ENCODE data around the gene GDF9. TPM values are rescaled to one million over a fixed set of nuclear protein-coding genes. Genes with fewer than 3 reads are reported as not detected.

GDF9 gene
- total RNA-seq, 2 donors from 2014 or later = 1.9 to 2.8 TPM

GRCh38 chr5:132817011-132817410 lies 49.3 kb downstream of the GDF9 start:
- ATAC-seq (replicated peaks in 1 of 2) (no peak), DNase-seq (no peak)

GRCh38 chr5:132816554-132816953 lies 49.7 kb downstream of the GDF9 start:
- H3K9me3 Mint-ChIP-seq = no peaks in the 10 kb centered on the region
- peaks cover 50% of the 10 kb centered on the region for H3K27me3 Mint-ChIP-seq (ENCODE audit: low read depth)
- H3K4me1 Mint-ChIP-seq (ENCODE audit: low read depth) = peaks cover 24% of the 10 kb centered on the region
- DNase-seq = no peak
- no peak overlapping the region for H3K4me3 Mint-ChIP-seq
- ATAC-seq (replicated peaks in 1 of 2) = no peak
- H3K36me3 Mint-ChIP-seq (ENCODE audit: insufficient read depth in 2 of 2) = peaks cover 0 to 1% of the 10 kb centered on the region in 2 donors
- H3K27ac Mint-ChIP-seq = no peak overlapping the region

More at GRCh38 chr5:132817011-132817410, 49.3 kb downstream of the GDF9 start:
- Mint-ChIP-seq H3K27me3 (ENCODE audit: low read depth) (peaks cover 50% of the 10 kb centered on the region), H3K4me3 (no peak overlapping the region), H3K4me1 (ENCODE audit: low read depth) (peaks cover 24% of the 10 kb centered on the region), H3K27ac (no peak overlapping the region), H3K36me3 (ENCODE audit: insufficient read depth in 2 of 2) (peaks cover 0 to 1% of the 10 kb centered on the region in 2 donors), H3K9me3 (no peaks in the 10 kb centered on the region)

GRCh38 chr5:132816083-132816482 lies 50.2 kb downstream of the GDF9 start:
- H3K27me3 Mint-ChIP-seq (ENCODE audit: low read depth) = peaks cover 54% of the 10 kb centered on the region
- H3K36me3 Mint-ChIP-seq (ENCODE audit: insufficient read depth in 2 of 2) = peaks cover 0 to 1% of the 10 kb centered on the region in 2 donors
- H3K27ac Mint-ChIP-seq = no peak overlapping the region
- peaks cover 24% of the 10 kb centered on the region for H3K4me1 Mint-ChIP-seq (ENCODE audit: low read depth)
- ATAC-seq (replicated peaks in 1 of 2) (no peak), DNase-seq (no peak)
- H3K4me3 Mint-ChIP-seq = no peak overlapping the region
- no peaks in the 10 kb centered on the region for H3K9me3 Mint-ChIP-seq

- no peak for DNase-seq
- H3K27ac Mint-ChIP-seq = no peak overlapping the region
- peaks cover 0 to 1% of the 10 kb centered on the region in 2 donors for H3K36me3 Mint-ChIP-seq (ENCODE audit: insufficient read depth in 2 of 2)
- peaks cover 23% of the 10 kb centered on the region for H3K4me1 Mint-ChIP-seq (ENCODE audit: low read depth)
- H3K4me3 Mint-ChIP-seq = peak overlapping the region; percentile 50 to 58
- no peaks in the 10 kb centered on the region for H3K9me3 Mint-ChIP-seq
- no peak for ATAC-seq (replicated peaks in 1 of 2)
- peaks cover 58% of the 10 kb centered on the region for H3K27me3 Mint-ChIP-seq (ENCODE audit: low read depth)
Observed at GRCh38 chr5:132815454-132815853, 50.8 kb downstream of the GDF9 start.

GRCh38 chr5:132814503-132815294 lies 51.6 kb downstream of the GDF9 start:
- peaks cover 0 to 1% of the 10 kb centered on the region in 2 donors for H3K36me3 Mint-ChIP-seq (ENCODE audit: insufficient read depth in 2 of 2)
- H3K4me1 Mint-ChIP-seq (ENCODE audit: low read depth) = peaks cover 17% of the 10 kb centered on the region
- peak overlapping the region; percentile 50 to 58 for H3K4me3 Mint-ChIP-seq
- DNase-seq (no peak), ATAC-seq (replicated peaks in 1 of 2) (no peak)
- H3K9me3 Mint-ChIP-seq = no peaks in the 10 kb centered on the region
- no peak overlapping the region for H3K27ac Mint-ChIP-seq
- H3K27me3 Mint-ChIP-seq (ENCODE audit: low read depth) = peaks cover 59% of the 10 kb centered on the region

GRCh38 chr5:132813599-132814502 lies 52.4 kb downstream of the GDF9 start:
- Mint-ChIP-seq H3K9me3 (no peaks in the 10 kb centered on the region), H3K27ac (no peak overlapping the region), H3K27me3 (ENCODE audit: low read depth) (peaks cover 61% of the 10 kb centered on the region), H3K36me3 (ENCODE audit: insufficient read depth in 2 of 2) (peaks cover 0 to 1% of the 10 kb centered on the region in 2 donors), H3K4me1 (ENCODE audit: low read depth) (peaks cover 10% of the 10 kb centered on the region), H3K4me3 (peak overlapping the region; percentile 34 to 51)
- peak; percentile 69 to 73 for ATAC-seq (replicated peaks in 1 of 2)
- peak; percentile 46 to 51 for DNase-seq

- Mint-ChIP-seq H3K4me1 (ENCODE audit: low read depth) (peaks cover 10% of the 10 kb centered on the region), H3K36me3 (ENCODE audit: insufficient read depth in 2 of 2) (peaks cover 0 to 1% of the 10 kb centered on the region in 2 donors), H3K9me3 (no peaks in the 10 kb centered on the region), H3K4me3 (peak within 1 kb of the TSS; percentile 74 to 76), H3K27me3 (ENCODE audit: low read depth) (peaks cover 59% of the 10 kb centered on the region), H3K27ac (no peak within 1 kb of the TSS)
- DNase-seq = peak in 1 of 2 donors; percentile 25
- peak; percentile 36 to 43 for ATAC-seq (replicated peaks in 1 of 2)
Observed at GRCh38 chr5:132812781-132813598, 53.3 kb downstream of the GDF9 start, which contains the start of gene SOWAHA. SOWAHA (plus strand) TSS chr5:132813302; CDS start chr5:132813622, 320 bp downstream.

GRCh38 chr5:132812123-132812765 lies 54.0 kb downstream of the GDF9 start:
- H3K27ac Mint-ChIP-seq = no peak overlapping the region
- H3K9me3 Mint-ChIP-seq = no peaks in the 10 kb centered on the region
- ATAC-seq (replicated peaks in 1 of 2) (no peak), DNase-seq (no peak)
- peaks cover 13% of the 10 kb centered on the region for H3K4me1 Mint-ChIP-seq (ENCODE audit: low read depth)
- peaks cover 62% of the 10 kb centered on the region for H3K27me3 Mint-ChIP-seq (ENCODE audit: low read depth)
- peaks cover 0 to 1% of the 10 kb centered on the region in 2 donors for H3K36me3 Mint-ChIP-seq (ENCODE audit: insufficient read depth in 2 of 2)
- H3K4me3 Mint-ChIP-seq = peak overlapping the region; percentile 74 to 76

Other genes with a start within 250 kb of the GDF9 start
- gene IL13, start 208.3 kb downstream of the GDF9 start, total RNA-seq = 10 to 100 TPM in 1 of 2 donors, 1 to 10 TPM in 1; 8.0 to 16.3 TPM
- gene IL4, start 192.5 kb downstream of the GDF9 start, total RNA-seq = 1 to 10 TPM; 1.2 to 1.5 TPM
- 10 to 100 TPM; 20.0 to 26.9 TPM for gene KIF3A, start 128.9 kb downstream of the GDF9 start, total RNA-seq
- gene CCNI2, start 119.0 kb downstream of the GDF9 start, total RNA-seq = 1 to 10 TPM; 3.4 to 4.6 TPM
- gene SEPTIN8, start 89.2 kb downstream of the GDF9 start, total RNA-seq = 10 to 100 TPM; 24.7 to 26.4 TPM
- gene SOWAHA, start 53.2 kb downstream of the GDF9 start, total RNA-seq = not detected
- gene SHROOM1, start 35.8 kb downstream of the GDF9 start, total RNA-seq = 1 to 10 TPM; 1.1 to 2.1 TPM
- gene UQCRQ, start 173 bp upstream of the GDF9 start, total RNA-seq = 100 to 1,000 TPM; 189 TPM
- gene LEAP2, start 7.2 kb upstream of the GDF9 start, total RNA-seq = 1 to 10 TPM; 5.0 to 7.2 TPM
- gene AFF4, start 97.2 kb upstream of the GDF9 start, total RNA-seq = 10 to 100 TPM; 33.6 to 34.9 TPM
- 10 to 100 TPM; 23.7 to 30.6 TPM for gene ZCCHC10, start 160.1 kb upstream of the GDF9 start, total RNA-seq
- gene HSPA4, start 185.5 kb upstream of the GDF9 start, total RNA-seq = 100 to 1,000 TPM; 173 to 213 TPM

Measured in activated T-cell treated with anti-CD3 and anti-CD28 coated beads, Interleukin-2, amount 50 U/mL, for 72 hours (primary cell).